ENCODE results near the gene AGBL4.

- no peak for TF ChIP-seq ZNF416 (tag by site-specific recombination; IDR thresholded peaks at IDR 0.05)
- TF ChIP-seq CTCF (tag by site-specific recombination; IDR thresholded peaks at IDR 0.05), result no peak
- no peak for TF ChIP-seq REST (tag by site-specific recombination; IDR thresholded peaks at IDR 0.05)
- TF ChIP-seq ZNF394 (tag by site-specific recombination; IDR thresholded peaks at IDR 0.05; ENCODE audit: borderline replicate concordance), result no peak
- TF ChIP-seq TSHZ1 (tag by site-specific recombination; IDR thresholded peaks at IDR 0.05; ENCODE audit: borderline replicate concordance), result no peak
- no peak for TF ChIP-seq SETDB1 (IDR thresholded peaks at IDR 0.05; ENCODE audit: insufficient read length, low read length)
- no peak for TF ChIP-seq ZBTB1 (tag by site-specific recombination; IDR thresholded peaks at IDR 0.05)
- TF ChIP-seq ELK4 (IDR thresholded peaks at IDR 0.05; ENCODE audit: borderline replicate concordance, low read depth, low read length), result no peak
- no peak for TF ChIP-seq ZNF18 (tag by site-specific recombination; IDR thresholded peaks at IDR 0.05)
Observed at GRCh38 chr1:48588061-48588460, 1435.7 kb downstream of the AGBL4 start.

Measured in HEK293 (cell line).